Muscle of back (tissue), 11 donors: ENCODE data around the gene CMTM3. TPM values are rescaled to one million over a fixed set of nuclear protein-coding genes. Genes with fewer than 3 reads are reported as not detected.
A peak's percentile ranks its signal among the peaks of the same experiment; 100 is the strongest.
"Not testable (repeated sequence)": the region's sequence is repeated elsewhere in the genome, so short reads cannot be mapped to it uniquely, and the experiment has no call there.

Experiments used
- DNase-seq, 3 donors: peaks; one replicate each; pipeline versions ENCODE4 v3.0.0 to v3.0.0-alpha.2; 2013
- polyA plus RNA-seq, 10 donors: library from polyadenylated mRNA; unstranded; fragments of 120-200 nt; gene quantifications; one replicate each; pipeline ENCODE4 v1.2.1, GENCODE V29; 2013; ENCODE audit not compliant: insufficient read length in 10 of 10

CMTM3 gene
- polyA plus RNA-seq, 10 donors: 48.9 to 73.7 (median 62.4) TPM

DNA sequence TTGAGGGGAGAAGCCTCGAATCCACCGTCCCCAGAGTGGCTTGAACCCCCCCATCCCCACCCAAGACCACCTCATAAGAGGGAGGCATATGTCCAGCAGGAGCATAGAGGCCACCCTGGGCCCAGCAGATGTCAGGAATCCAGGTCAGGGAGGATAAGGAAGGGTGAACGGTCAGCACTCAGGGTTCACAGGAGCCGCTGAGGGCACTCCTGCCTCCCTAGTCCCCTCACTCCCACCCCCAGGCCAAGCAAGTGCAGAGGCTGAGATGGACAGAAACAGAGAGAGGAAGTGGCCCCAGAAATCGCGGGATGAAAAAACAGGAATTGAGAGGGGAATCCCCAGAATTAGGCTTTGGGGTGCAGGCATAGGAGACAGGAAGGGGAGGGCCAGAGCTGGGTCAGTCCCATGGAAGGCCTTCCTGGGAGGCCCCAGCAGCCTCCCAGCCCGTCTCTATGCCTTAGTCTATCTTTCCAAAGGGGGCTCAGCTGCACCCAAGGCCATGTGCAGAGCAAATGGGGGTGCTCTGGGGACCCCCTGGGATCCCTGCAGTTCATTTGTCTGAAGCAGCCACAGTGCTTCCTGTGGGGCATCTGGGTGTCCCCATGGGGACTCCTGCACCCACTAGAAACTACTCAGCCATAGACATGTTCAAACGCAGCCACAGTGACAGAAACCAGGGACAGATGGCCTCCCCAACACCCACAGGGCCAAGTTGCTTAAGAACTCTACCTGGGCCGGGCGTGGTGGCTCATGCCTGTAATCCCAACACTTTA, 1.7 kb downstream of the CMTM3 start:
- peak in 1 of 3 donors; percentile 45 for DNase-seq

DNA sequence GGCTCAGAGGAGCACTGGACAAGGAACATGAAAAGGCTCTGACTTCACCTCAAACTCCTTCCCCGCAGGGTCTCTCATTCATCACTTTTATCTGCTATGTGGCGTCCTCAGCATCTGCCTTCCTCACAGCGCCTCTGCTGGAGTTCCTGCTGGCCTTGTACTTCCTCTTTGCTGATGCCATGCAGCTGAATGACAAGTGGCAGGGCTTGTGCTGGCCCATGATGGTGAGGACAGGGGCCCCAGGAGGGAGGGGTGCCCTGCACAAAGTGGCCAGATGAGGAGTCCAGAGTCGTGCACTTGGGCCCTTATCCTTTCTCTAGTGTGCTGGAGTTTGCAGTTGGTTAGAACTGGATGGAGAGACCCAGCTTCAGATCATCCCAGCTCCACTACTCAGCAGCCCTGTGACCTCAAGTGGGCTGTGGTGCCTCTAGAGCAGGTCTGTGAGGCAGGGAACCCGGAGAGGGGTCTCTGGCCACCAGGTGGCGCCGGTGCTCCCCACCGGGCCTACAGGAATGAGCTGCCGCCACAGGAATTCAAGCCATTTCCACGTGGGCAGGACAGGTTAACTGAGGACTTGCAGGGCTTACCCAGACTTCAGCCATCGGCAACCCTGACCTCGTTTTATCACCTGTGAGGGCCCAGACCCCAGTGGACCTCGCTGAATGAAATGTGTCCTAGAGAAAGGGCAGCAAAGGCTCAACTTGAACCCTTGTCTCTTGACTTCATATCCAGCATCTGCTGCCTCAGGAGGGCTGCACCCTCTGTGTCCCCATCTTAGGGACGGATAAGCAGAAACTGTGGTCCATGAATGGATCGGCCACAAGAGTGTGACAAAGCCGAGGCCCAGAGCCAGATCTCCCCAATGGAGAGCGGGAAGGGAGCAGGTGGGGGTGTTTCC, 4.0 kb downstream of the CMTM3 start:
- DNase-seq: peak; percentile 76 to 86 (median 81)

DNA sequence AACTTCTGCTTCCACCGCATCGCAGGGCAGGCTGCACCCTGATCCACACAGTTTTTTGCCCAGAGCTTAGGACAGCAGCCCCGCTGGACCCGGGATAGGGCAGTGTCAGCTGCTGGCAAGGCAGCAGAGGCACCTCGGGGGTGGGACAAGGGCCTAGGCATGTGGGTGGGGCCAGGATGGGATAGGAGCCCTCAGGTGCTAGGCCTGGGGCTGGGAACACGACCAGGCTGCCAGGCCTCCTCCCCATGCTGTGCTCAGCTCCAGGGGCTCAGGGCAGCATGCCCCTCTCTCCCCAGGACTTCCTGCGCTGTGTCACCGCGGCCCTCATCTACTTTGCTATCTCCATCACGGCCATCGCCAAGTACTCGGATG, 4.6 kb downstream of the CMTM3 start:
- DNase-seq: no peak

DNA sequence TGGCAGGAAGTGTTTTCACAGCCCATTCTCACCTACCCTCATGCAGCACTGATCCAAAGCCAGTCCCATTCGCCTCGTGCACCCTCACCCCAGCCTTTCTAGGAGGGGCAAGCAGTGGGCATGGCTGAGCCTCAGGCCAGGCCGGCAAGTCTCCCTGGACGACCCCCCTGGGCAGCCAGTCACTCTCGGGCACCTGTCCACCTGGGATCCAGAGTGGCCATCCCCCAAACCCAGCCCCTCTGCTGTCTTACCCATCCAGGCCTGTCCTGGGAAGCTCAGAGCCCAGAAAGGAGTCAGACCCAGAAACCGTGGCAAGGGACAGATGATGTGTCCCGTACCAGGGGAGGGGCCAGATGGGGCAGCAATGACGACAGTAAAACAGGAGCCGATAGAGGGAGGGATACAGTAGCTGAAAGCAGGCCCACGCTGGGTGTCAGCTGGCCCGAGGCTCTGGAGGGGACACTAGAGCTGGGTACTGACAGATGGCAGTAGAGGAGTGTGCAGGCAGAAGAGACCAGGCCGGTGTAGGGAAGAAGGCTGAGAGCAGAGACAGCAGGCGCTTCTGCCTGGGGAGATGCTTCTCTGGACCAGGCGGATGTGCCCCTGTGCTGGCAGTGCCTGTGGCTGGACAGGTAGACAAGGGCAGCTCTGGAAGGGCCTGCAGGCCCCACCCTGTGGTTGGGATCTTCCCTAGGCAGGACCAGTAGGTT, 5.8 kb downstream of the CMTM3 start:
- DNase-seq: no peak

DNA sequence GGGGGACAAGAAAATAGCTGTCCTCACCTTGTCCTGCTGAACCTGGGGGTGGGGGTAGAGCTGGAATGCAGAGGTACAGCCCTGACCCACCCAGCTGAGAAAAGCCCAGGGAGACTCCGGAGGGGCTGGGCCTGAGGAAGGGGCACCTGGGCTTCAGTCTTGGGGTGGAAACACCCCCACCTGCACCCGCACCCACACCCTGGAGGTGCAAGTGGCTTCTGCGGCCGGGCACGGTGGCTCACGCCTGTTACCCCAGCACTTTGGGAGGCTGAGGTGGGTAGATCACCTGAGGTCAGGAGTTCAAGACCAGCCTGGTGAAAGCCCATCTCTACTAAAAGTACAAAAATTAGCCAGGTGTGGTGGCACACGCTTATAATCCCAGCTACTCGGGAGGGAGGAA, 7.4 kb downstream of the CMTM3 start:
- not testable (repeated sequence) for DNase-seq

DNA sequence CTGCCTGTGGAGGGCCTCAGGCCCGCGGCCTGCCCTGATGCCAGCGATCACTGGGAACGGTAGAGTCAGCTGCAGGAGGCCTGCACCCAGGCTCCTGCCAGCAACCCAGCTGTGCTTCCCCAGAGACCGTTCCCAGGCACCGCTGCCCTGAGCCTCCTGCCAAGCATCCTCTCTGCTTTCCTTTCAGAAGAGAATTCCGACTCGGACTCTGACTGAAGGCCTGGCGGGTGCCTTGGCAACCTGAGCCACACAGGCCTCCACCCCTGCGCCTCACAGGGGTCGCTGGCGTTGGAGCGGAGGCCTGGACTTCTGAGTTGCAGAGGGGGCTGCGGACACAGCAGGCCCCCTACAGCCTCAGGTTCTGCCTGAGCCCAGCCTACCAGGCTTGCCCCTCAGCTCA, 7.9 kb downstream of the CMTM3 start:
- no peak for DNase-seq

DNA sequence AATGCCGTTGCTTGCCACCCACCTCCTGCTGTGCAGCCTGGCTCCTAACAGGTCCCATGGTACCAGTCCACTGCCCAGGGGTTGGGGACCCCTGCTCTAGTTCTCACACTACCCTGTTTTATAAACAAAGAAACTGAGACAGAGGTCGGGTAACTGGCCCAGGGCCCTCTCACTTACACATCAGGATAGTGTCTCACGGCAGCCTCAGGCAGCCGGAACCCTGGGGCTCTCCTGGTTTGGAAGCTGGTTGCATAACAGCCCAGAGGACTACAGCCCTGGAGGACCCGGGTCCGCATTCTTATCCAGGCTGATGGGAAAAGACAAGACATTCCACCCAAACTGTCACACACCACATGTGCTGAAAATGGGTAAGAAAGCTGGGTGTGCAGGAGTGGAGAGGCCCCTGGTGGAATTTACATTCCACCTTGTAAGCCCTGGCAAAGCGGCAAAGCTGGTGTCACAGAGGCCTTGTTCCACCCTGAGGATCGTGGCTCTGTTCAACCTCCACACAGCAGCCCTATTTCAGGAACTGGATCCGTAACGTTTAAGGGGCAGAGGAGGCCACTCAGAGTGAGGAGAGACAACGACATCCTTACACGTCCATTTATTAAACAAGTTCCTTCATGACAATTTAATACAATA, 9.8 kb downstream of the CMTM3 start:
- no peak for DNase-seq

DNA sequence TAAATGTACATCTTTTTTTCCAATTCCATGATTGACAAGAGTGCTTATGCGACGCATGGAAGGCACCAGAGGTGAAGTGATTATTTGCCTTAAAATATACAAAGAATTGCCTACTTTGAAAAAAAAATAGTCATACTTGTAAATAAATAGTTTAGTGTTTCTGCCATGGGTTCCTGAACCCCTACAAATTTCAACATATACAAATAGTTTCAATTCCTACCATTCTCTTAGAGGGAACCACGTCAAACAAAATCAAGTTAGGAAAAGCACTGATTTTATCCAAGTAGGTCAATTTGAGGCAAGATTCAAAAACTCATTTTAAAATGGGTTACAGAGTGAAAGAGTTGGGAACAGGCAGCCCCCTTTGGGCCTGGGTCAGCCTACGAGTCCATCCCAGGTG, 11.7 kb downstream of the CMTM3 start:
- no peak for DNase-seq

DNA sequence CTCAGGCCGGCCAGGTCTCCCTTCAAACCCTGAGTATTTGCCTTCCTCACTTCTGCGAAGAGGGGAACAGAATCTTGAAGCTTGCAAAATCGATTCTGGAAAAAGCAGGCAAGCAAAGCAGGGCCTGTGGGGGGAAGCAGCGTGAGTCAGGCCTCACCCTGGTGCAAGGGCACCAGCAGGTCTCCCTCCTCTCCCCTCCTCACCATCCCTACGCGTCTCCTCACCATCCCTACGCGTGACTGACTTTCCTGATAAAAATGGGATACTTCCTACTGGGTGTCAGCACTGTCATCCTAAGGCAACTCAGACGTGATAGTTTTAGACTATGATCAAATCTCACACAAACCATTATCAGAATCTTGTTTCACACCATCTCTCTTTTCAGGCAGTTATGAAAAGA, 12.1 kb downstream of the CMTM3 start:
- no peak for DNase-seq

DNA sequence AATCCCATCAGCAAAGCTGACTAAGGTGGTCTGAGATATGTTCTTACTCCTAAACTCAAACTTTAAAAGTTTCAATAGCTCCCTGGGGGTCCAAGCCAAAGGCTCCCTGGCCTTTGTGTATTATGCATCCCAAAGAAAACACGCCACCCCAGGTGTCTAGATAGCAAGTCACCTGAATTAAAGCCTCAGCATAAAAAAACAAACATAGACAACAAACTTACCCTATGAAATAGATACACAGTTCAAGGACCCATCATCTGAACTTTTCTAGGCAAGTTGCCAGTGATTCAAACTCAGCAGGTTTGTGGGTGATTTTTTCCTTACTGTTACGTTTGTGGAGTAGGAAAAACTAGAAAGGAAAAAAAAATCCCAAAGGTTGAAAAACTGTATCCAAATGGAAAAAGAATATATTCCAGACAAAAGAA, 12.5 kb downstream of the CMTM3 start:
- no peak for DNase-seq

DNA sequence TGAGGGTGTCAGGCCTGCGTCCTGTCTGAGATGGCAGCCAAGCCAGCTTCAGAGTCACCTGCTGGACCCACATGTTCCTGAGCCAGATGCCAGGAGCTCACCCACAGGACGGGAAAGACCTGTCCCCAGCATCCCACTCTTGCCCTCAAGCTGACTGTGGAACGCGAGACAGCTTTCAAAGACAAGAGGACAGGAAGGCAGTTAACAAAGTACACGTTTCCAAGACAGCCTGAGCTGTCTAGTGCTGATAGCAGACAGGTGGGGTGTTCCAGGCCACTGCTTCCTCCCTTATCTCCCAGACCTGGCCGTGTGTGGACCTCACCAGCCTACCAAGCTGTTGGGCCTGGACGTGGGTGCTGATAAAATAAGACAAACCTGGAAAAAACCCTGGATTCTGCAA, 13.2 kb downstream of the CMTM3 start:
- DNase-seq: no peak

DNA sequence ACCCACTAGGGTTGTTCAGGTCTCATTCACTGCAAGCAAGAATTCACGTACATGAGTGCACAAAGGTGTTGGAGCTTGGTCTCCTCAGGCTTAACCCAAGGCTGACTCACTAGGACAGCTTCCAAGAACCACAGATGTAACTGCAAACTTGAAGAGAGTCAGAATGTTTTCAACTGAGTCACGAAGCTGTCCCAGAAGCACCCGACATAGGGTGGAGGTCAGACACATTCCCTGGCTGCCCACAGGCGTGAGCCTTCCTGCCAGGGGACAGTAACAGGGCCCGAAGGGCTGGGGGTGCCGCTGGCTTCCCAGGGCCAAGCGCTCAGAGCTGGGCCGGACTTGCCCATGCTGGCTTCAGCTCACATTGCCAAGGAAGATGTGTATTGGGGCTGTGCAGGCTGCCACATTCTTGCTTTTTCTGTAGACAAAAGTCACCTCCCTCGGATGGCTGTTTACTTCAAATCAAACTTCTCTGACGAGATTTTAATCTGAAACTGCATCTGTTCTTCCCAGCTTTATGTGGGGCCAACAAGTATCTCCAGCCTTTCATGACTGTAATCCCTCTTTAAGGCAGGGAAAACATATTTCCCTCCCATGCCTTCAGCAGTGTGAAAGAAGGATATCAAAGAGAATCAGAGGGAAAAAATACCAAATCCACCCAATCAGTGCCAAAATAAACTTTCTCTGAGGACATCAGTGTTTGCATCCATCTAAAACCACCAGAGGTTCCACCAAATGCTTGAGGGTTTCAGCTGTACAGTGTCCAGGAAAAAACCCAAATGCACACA, 14.3 kb downstream of the CMTM3 start:
- DNase-seq: peak in 1 of 3 donors; percentile 88

DNA sequence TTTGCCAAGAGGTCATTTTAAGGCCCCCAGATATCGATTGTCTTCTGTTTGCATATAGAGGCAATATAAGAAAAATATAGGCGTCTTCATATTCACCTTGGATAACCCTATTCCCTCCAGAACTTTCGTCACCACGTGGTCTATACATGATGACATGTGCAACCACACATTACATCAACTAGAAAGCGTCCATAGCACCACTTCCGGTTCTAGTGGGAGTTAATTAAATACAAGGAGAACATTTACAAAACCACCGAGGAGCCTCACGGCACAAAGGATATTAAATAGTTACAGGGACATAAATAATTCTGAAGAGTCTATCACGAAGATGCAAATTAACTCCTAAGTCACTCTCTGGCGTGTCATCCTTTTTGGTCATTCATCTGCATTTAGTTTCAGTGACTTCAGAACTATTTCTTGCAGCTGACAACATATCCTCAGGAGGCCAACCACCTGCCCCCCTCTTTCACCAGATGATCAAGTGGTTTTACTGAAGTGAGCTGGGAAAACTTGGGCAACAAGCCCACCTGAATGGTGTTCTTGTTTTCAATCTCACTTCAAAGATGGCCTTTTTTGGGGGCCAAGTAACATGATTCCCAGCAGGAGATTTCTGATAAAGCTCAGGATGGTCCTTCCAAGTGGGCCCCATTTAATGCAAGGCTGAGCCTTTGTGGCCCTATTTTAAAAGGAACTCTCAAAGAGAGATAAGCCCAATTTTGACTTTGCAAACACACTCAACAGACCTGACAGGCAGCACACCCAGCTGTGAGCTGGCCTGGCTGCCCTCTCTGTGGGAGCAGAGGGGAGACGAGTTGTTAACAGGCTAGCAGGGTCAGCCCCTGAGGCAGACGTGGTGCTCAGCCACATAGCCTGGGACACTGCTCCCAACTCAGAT, 15.3 kb downstream of the CMTM3 start:
- DNase-seq: peak in 1 of 3 donors; percentile 59

DNA sequence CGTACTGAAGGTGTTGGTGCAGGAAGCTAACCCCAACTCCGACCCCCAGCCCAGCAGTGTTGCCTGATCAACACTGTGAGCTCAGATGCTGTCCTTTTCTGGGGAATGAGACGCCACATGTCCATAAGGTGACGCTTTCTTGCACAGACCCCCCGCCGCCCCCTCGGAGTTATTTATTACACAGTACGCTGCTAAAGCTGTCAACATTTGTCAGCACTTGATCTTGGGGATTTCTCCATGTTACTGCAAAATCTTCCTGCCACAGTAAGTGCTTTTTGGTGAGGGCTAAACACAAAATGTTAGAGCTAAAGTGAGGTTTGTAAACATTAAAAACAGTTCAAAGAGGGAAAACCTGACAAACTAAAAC, 15.9 kb downstream of the CMTM3 start:
- DNase-seq: no peak

DNA sequence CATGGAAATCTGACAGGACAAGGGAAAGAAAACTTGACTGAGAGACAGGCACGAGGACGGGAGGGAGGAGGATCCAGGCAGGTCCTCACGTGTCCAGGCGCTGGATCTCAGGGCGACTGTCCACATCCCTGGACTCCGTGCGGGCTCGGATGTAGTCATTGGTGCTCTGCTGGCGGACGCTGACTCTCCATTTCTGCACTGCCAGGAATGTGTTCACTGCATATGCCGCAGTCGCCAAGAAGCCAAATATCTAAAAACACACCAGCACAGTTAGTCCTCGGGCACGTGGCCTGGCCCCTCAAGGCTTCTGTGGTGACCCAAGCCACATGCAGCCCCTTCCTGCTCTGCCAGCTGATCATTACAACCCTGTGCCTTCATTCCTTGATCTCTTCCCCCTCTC, 17.5 kb downstream of the CMTM3 start:
- DNase-seq: no peak

DNA sequence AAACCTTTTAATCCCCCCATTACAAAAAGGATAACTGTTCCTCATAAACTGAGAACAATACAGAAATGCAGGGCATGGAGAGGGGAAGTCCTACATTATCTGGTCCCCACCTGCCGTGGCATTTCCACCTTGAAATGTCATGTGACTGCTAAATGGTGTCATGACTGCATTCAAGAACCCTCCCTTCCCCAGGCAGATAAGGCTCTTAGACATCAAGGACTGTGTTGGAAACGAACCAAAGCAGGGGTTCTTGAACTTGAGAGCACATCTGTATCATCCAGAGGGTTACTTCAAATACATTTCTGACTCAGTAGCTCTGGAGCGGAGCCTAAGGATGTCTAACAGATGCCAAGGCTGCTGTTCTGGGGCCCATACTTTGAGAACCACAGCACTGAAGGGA, 18.4 kb downstream of the CMTM3 start:
- DNase-seq: no peak

DNA sequence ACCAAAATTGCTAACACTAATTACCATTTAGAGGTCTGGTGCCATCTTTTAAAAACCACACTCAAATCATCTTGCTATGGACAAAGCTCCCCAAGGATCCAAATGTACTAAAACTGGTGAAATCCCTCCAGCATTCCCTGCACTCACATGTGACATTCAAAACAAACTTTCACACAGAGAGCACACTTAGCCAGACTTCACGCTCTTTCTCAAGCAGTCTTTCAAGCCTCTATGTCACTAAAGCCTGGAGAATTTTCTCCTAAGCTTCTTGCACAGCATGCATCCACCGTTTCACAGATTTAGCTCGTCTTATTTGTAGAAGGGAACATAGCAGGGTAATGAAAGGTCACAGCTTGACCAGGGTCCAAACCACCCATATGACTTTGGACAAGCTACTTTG, 19.3 kb downstream of the CMTM3 start:
- no peak for DNase-seq

DNA sequence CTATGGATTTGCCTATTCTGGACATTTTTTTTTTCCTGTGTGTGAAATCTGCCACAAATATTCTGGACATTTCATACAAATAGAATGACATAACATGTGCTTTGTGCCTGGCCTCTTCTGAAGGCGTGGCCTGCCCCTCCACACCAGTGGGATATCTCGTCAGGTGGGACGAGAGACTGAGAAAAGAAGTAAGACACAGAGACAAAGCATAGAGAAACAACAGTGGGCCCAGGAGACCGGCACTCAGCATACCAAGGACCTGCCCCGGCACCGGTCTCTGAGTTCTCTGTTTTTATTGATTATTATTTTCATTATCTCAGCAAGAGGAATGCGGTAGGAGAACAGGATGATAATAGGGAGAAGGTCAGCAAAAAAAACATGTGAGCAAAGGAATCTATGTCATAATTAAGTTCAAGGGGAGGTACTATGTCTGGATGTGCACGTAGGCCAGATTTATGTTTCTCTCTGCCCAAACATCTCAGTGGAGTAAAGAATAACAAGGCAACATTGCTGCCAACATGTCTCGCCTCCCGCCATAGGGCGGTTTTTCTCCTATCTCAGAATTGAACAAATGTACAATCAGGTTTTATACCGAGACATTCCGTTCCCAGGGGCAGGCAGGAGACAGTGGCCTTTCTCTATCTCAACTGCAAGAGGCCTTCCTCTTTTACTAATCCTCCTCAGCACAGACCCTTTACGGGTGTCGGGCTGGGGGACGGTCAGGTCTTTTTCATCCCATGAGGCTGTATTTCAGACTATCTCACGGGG, 23.3 kb downstream of the CMTM3 start:
- DNase-seq: not testable (repeated sequence)

DNA sequence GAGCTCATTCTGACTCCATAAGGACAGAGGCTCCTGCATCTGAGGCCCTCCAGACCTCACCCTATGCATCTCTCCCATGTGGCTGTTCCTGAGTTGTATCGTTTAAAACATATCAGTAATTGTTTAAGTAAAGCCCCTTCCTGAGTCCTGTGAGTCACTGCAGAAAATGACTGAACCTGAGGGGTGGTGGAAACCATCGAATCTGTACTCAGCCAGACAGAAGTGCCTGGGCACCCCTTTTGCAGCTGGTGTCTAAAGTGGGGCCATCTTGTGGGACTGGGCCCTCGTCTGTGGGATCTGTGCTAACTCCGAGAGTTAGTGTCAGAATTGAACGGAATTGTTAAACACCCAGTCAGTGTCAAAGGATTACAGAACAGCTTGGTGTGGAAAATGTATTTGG, 25.4 kb downstream of the CMTM3 start:
- no peak for DNase-seq
